HG03095 (cell line): ENCODE results near the gene SAP30.

ENCODE experiments used
- ATAC-seq: cut with Tn5 transposase; IDR thresholded peaks from one replicate; pipeline ENCODE4 v1.9.1; 2021; ENCODE audit warnings: moderate library complexity; ENCODE audit not compliant: unreplicated experiment

Gene SAP30

DNA sequence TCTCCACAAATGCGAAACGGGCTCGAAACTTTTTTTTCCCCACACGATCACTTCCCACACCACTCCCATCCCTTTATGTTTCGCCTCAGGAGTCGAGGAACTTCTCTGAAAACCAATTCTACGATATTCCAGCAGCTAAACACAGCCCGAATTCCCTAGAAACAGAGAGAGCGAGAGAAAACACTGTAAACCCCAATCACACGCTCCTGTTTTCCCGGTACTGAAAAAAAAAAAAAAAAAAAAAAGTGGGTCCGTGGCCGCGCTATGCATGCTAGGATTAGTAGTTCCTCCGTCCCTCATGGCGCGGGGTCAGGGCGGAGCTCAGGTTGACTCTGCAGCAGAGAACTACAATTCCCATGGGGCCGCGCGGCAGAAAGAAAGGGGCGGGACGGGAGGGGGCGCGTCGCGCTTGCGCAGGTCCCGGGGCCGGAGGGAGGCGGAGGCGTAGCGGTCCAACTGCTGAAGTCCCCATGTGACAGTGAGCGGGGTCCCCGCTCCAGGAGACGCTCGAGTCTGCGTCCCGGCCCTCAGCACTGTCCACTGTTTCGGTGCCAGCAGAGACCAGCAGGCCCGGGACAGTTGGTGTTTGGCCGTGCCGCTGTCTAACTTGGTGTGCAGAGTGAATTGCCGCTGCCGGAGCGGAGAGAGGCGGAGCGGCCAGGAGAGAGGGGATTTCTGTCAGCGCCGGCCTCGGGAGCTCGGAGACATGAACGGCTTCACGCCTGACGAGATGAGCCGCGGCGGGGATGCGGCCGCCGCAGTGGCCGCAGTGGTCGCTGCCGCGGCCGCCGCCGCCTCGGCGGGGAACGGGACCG lies at the start of gene SAP30:
Gene SAP30, plus strand, starts transcription at position 478 of the 815 bp plus-strand sequence. Its CDS starts 229 bp downstream, at position 707.
- peak; percentile 72 for ATAC-seq

GRCh38 chr4:173325007-173325736 lies 45.6 kb upstream of the SAP30 start:
- no peak for ATAC-seq

- ATAC-seq: no peak
Observed at GRCh38 chr4:173328236-173328901, 42.4 kb upstream of the SAP30 start.

DNA sequence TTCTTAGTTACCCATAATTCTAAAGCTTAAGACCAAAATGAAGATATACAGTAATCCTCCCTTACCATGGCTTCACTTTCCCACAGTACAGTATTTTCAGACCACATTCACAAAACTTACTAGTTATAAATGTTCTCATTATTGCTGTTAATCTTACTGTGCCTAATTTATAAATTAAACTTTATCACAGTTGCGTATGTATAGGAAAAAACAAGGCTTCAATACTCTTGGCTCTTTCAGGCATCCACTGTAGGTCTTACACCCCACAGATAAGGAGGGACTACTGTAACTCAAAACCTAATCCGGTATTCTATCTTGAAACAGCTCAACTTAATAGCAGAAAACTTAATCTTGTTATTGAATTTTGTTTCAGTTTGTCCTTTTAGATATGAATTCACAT lies 40.2 kb upstream of the SAP30 start:
- no peak for ATAC-seq

DNA sequence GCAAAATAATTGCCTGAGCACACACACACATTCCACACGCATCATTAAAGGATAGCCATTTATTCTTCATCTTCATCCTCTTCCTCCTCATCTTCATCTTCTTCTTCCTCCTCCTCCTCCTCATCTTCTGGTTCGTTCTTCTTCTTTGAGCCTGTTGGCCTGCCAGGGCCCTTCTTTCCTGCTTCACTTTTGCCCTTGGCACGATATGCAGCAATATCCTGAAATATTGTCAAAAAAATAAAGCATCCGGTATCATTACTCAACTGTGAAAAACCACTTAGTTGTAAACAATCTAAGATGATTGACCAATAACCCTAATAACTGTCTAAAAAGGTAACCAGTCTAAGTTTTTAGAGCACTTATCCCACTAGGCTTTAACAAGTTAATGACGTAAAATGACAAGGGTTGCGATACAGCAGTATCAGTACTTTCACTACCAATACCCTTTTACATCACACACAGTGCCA lies 38.7 kb upstream of the SAP30 start:
- no peak for ATAC-seq

GRCh38 chr4:173332963-173333657 lies 37.6 kb upstream of the SAP30 start:
- no peak for ATAC-seq

DNA sequence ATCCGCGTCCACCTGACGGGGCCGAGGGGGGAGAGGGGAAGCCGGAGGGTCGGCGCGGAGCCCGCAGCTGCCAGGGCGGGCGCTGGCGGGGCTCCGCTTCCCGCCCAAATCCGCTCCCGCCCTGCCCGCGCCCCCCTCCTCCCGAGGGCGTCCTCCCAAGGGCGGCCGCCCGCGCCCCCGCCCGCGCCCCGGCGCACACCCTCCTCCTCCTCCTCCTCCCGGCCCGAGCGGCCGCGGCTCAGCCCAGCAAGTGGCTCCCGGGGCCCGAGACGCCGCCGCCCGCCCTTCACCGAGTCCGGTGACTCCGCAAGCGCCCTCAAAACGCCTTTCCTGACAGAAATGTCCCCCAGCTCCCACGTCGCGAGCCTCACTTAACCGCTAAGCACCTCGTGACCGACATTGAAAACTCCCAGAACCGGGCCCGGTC lies 37.1 kb upstream of the SAP30 start:
- no peak for ATAC-seq

DNA sequence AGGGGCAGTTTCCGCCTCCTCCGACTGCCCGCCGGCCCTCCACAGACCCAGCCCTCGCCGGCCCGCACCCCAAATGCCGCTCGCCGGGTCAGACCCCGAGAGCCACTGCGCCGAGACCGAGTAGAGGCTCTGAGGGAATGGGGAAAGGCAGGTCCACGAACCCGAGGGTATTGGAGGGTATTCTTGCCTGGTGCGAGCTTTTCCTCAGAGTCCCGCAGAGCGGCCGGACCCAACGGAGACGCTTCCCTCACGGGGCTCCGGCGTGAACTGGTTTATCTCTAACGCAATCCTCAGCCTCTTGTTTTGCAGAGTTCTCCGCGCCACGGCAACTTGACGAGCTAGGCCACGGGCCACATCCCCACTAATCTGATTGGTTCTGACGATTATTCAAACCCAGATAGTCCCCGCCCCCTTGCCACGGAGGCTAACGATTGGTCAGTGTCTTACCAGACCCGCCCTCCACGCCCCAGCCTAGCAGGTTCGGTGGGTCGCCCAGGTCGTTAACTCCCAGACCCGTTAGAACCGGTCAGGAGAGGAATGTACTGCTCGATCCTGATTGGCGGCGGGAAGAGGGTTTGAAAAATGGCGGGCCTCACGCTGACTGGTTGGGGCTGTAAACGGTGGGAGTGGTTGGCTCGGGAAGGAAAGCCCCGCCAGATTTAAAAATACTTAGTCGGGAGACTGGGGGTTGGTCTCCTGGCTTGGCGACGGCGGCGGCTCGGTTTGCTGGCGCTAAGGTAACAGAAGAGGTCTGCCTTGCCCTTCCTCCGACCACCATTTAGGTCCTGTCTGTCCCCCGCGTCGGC lies 36.5 kb upstream of the SAP30 start, which contains the start of gene HMGB2:
Gene HMGB2, minus strand, starts transcription at position 274 of the 806 bp plus-strand sequence. CDS start 709 bp downstream, outside the sequence.
- ATAC-seq: peak; percentile 92

- peak; percentile 36 for ATAC-seq
Observed at GRCh38 chr4:173334891-173335752, 35.6 kb upstream of the SAP30 start.

DNA sequence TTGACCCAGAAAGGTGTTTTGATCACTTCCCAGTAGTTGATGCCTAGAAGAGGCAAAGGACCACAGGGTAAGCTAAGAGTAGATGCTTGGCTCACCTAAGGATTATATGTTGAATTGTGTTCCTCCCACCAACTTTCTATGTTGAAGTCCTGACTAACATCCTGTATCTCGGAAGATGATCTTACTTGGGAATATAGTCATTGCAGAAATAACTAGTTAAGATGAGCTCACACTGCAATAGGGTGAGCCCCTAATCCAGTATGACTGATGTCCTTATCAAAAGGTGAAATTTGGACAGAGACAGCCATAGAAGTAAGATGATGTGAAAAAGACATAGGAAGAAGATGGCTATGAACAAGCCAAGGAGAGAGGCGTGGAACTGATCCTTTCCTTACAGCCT lies 33.3 kb upstream of the SAP30 start:
- ATAC-seq: no peak

- ATAC-seq: no peak
Observed at GRCh38 chr4:173343832-173344397, 26.8 kb upstream of the SAP30 start.

DNA sequence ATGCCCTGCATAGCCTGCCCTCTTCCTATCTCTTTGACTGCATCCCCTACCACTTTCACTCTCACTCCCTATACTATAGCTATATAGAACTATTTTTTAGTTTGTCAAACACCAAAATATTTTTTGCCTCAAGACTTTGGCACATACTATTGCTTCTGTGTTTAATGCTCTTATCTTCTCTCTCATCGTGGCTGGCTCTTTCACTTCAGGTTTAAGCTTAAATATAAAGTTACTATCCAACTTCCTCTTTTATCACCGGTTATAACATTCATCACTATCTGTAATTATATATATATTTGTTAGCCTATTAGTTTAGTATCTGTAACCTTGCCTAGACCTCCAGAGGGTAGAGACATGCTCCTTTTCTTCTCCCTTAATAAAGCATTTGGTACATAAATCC lies 25.1 kb upstream of the SAP30 start:
- no peak for ATAC-seq

GRCh38 chr4:173346074-173346473 lies 24.7 kb upstream of the SAP30 start:
- no peak for ATAC-seq

DNA sequence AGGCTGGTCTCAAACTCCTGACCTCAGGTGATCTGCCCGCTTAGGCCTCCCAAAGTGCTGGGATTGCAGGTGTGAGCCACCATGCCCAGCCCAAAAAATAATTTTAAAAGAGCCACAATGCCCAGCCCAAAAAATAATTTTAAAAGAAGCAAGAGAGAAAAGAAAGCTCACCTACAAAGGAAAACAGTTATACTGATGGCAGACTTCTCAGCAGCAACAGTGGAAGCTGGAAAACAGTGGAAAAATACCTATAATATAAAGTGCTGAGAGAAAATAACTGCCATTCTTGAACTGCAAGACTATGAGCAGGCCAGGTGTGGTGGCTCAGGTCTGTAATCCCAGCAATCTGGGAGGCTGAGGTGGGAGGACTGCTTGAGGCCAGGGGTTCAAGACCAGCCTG lies 23.3 kb upstream of the SAP30 start:
- ATAC-seq: no peak

- no peak for ATAC-seq
Observed at GRCh38 chr4:173357939-173358338, 12.8 kb upstream of the SAP30 start.

- ATAC-seq: no peak
Observed at GRCh38 chr4:173360587-173361221, 10.1 kb upstream of the SAP30 start.

DNA sequence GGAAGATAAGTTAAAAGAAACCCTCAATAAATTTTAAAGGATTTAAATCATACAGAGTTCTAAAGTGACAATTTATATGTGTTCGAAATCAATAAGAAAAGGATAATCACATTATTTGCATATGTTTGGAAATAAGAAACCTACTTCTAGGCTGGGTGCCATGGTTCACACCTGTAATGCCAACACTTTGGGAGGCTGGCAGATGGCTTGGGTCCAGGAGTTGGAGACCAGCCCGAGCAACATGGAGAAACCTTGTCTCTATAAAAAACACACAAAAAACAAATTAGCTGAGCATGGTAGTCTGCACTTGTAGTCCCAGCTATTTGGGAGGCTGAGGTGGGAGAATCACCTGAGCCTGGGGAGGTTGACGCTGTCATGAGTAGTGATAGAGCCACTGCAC lies 8.1 kb upstream of the SAP30 start:
- no peak for ATAC-seq

DNA sequence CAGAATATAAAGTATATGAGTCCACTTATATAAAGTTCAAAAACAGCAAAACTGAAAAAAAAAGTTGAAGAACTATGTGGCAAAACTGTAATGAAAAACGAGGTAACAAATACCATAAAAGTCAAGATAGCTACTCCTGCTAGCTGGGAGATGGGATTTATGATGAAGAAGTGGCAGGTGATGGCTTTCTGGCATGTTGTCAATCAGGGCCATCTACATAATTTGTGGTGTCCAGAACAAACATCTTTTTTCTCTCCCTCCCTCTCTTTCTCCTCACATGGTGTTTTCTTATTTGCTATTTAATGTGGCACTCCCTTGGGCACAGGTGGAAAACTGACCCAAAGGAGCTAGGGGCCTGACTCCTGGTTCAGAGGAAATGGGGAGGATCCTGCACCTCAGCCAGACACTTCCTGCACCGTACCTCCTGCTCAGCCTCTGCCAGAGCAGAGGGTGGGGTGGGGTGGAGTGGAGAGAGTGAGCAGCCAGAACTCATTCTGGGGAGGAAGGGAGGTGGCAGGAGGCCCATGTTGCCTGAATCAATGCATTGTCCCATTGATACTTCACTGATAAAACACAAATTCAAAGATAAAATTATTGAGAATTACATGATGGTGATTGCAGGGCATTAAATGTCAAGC lies 5.3 kb upstream of the SAP30 start:
- no peak for ATAC-seq
